ENCODE measurements around the gene ZNF556. TPM values are rescaled to one million over a fixed set of nuclear protein-coding genes. Genes with fewer than 3 reads are reported as not detected.
A peak's percentile ranks its signal among the peaks of the same experiment; 100 is the strongest.

Gene ZNF556
- total RNA-seq, 1 experiment from 2014 or later: not detected

DNA sequence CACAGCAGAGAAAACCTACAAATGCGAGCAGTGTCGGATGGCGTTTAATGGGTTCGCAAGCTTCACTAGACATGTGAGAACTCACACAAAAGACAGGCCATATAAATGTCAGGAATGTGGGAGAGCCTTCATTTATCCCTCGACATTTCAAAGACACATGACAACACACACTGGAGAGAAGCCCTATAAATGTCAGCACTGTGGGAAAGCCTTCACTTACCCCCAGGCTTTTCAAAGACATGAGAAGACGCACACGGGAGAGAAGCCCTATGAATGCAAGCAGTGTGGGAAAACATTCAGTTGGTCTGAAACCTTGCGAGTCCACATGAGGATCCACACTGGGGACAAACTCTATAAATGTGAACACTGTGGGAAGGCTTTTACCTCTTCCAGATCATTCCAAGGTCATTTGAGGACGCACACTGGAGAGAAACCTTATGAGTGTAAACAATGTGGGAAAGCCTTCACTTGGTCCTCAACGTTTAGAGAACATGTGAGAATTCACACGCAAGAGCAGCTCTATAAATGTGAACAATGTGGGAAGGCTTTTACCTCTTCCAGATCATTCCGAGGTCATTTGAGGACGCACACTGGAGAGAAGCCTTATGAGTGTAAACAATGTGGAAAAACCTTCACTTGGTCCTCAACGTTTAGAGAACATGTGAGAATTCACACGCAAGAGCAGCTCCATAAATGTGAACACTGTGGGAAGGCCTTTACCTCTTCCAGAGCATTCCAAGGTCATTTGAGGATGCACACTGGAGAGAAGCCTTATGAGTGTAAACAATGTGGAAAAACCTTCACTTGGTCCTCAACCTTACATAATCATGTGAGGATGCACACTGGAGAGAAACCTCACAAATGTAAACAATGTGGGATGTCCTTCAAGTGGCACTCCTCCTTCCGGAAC, 50.4 kb downstream of the ZNF556 start:
- TF ChIP-seq SIN3A (IDR thresholded peaks at IDR 0.05; ENCODE audit: low read depth) (no peak), ZNF274 (IDR thresholded peaks at IDR 0.05; ENCODE audit: low read depth, low read length) (peak; percentile 73)
- Histone ChIP-seq H3K9ac (ENCODE audit: low read length) (no peak overlapping the region), H4K20me1 (ENCODE audit: insufficient read depth) (no peaks in the 10 kb centered on the region), H3K9me3 (ENCODE audit: control insufficient read depth in 1 of 2, insufficient read depth in 1 of 2, low read depth in 1 of 2, low read length in 2 of 2) (peaks cover 23 to 37% of the 10 kb centered on the region in 2 experiments; a peak in 3 of 4 replicates), H3K27ac (ENCODE audit: low read depth, low read length) (no peak overlapping the region), H3K79me2 (ENCODE audit: insufficient read depth, low read length) (peaks cover 31% of the 10 kb centered on the region), H3K27me3 (ENCODE audit: insufficient read depth, low read length) (no peaks in the 10 kb centered on the region), H3K4me2 (ENCODE audit: low read length) (no peak overlapping the region), H3K36me3 (ENCODE audit: control insufficient read depth in 1 of 2, insufficient read depth in 2 of 2, low read length in 2 of 2) (peaks cover 19 to 52% of the 10 kb centered on the region in 2 experiments), H2AFZ (ENCODE audit: low read depth, low read length, poor library complexity, severe bottlenecking) (no peak overlapping the region), H3K4me1 (ENCODE audit: control insufficient read depth in 1 of 2, insufficient read depth in 2 of 2, low read length in 2 of 2) (no peaks in the 10 kb centered on the region), H3K4me3 (replicated peaks in 1 of 2; ENCODE audit: low read depth in 1 of 2, low read length in 2 of 2) (no peak overlapping the region), H3K9me2 (ENCODE audit: insufficient read depth) (no peaks in the 10 kb centered on the region)
- intact Hi-C loops (cut with micrococcal nuclease): no loop called here
- ChIA-PET POLR2A (interaction anchor here (0.6 kb wide), 1 partner anchor 34 kb away, joined by 3 read pairs; no protein-coding TSS in a partner anchor), CTCF (no interaction called here), RAD21 (ENCODE audit: low non-redundant PET in 1 of 2, low total read pairs in 2 of 2, uncharacterized antibody in 2 of 2, unreplicated experiment in 2 of 2) (no interaction called here)
- DNase-seq (ENCODE audit: low read depth, low spot score) (no peak), ATAC-seq (no peak)
- TSS peak; percentile 20 for BruUV-seq (replicated peaks)

GRCh38 chr19:2922987-2923386, 55.9 kb downstream of the ZNF556 start:
- DNase-seq (ENCODE audit: low read depth, low spot score): no peak
- Histone ChIP-seq H3K9me2 (ENCODE audit: insufficient read depth) (no peaks in the 10 kb centered on the region), H3K9me3 (ENCODE audit: control insufficient read depth in 1 of 2, insufficient read depth in 1 of 2, low read depth in 1 of 2, low read length in 2 of 2) (peaks cover 8 to 9% of the 10 kb centered on the region in 2 experiments; a peak in 3 of 4 replicates), H4K20me1 (ENCODE audit: insufficient read depth) (no peaks in the 10 kb centered on the region), H3K4me1 (ENCODE audit: control insufficient read depth in 1 of 2, insufficient read depth in 2 of 2, low read length in 2 of 2) (no peaks in the 10 kb centered on the region), H3K4me2 (ENCODE audit: low read length) (no peak overlapping the region), H3K27me3 (ENCODE audit: insufficient read depth, low read length) (no peaks in the 10 kb centered on the region), H3K36me3 (ENCODE audit: control insufficient read depth in 1 of 2, insufficient read depth in 2 of 2, low read length in 2 of 2) (peaks cover 4 to 13% of the 10 kb centered on the region in 2 experiments), H2AFZ (ENCODE audit: low read depth, low read length, poor library complexity, severe bottlenecking) (no peak overlapping the region), H3K79me2 (ENCODE audit: insufficient read depth, low read length) (no peaks in the 10 kb centered on the region), H3K9ac (ENCODE audit: low read length) (no peak overlapping the region), H3K4me3 (replicated peaks in 1 of 2; ENCODE audit: low read depth in 1 of 2, low read length in 2 of 2) (no peak overlapping the region), H3K27ac (ENCODE audit: low read depth, low read length) (no peak overlapping the region)
- ATAC-seq: no peak; the same call in 1 of the 2 replicates
- intact Hi-C loops (cut with micrococcal nuclease): no loop called here
- TF ChIP-seq SIN3A (IDR thresholded peaks at IDR 0.05; ENCODE audit: low read depth): no peak
- no peak for TF ChIP-seq POLR2AphosphoS5 (IDR thresholded peaks at IDR 0.05; ENCODE audit: low read depth, low read length)
- TF ChIP-seq, protein P1, sequence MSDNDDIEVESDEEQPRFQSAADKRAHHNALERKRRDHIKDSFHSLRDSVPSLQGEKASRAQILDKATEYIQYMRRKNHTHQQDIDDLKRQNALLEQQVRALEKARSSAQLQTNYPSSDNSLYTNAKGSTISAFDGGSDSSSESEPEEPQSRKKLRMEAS (IDR thresholded peaks at IDR 0.05): no peak
- no peak for TF ChIP-seq CBX3 (IDR thresholded peaks at IDR 0.05; ENCODE audit: low read depth)
- TF ChIP-seq EZH2 (IDR thresholded peaks at IDR 0.05): no peak
- TF ChIP-seq, protein P2, sequence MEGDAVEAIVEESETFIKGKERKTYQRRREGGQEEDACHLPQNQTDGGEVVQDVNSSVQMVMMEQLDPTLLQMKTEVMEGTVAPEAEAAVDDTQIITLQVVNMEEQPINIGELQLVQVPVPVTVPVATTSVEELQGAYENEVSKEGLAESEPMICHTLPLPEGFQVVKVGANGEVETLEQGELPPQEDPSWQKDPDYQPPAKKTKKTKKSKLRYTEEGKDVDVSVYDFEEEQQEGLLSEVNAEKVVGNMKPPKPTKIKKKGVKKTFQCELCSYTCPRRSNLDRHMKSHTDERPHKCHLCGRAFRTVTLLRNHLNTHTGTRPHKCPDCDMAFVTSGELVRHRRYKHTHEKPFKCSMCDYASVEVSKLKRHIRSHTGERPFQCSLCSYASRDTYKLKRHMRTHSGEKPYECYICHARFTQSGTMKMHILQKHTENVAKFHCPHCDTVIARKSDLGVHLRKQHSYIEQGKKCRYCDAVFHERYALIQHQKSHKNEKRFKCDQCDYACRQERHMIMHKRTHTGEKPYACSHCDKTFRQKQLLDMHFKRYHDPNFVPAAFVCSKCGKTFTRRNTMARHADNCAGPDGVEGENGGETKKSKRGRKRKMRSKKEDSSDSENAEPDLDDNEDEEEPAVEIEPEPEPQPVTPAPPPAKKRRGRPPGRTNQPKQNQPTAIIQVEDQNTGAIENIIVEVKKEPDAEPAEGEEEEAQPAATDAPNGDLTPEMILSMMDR (IDR thresholded peaks at IDR 0.05 in 2 of 3, conservative IDR thresholded peaks at IDR 0.05 in 1 of 3; ENCODE audit: borderline replicate concordance in 1 of 3, insufficient read depth in 1 of 3, low read depth in 2 of 3, low read length in 2 of 3): no peak
- TF ChIP-seq EZH2phosphoT487 (IDR thresholded peaks at IDR 0.05; ENCODE audit: borderline replicate concordance): no peak
- no peak for TF ChIP-seq ZNF274 (IDR thresholded peaks at IDR 0.05; ENCODE audit: low read depth, low read length)
- TF ChIP-seq, protein P3, sequence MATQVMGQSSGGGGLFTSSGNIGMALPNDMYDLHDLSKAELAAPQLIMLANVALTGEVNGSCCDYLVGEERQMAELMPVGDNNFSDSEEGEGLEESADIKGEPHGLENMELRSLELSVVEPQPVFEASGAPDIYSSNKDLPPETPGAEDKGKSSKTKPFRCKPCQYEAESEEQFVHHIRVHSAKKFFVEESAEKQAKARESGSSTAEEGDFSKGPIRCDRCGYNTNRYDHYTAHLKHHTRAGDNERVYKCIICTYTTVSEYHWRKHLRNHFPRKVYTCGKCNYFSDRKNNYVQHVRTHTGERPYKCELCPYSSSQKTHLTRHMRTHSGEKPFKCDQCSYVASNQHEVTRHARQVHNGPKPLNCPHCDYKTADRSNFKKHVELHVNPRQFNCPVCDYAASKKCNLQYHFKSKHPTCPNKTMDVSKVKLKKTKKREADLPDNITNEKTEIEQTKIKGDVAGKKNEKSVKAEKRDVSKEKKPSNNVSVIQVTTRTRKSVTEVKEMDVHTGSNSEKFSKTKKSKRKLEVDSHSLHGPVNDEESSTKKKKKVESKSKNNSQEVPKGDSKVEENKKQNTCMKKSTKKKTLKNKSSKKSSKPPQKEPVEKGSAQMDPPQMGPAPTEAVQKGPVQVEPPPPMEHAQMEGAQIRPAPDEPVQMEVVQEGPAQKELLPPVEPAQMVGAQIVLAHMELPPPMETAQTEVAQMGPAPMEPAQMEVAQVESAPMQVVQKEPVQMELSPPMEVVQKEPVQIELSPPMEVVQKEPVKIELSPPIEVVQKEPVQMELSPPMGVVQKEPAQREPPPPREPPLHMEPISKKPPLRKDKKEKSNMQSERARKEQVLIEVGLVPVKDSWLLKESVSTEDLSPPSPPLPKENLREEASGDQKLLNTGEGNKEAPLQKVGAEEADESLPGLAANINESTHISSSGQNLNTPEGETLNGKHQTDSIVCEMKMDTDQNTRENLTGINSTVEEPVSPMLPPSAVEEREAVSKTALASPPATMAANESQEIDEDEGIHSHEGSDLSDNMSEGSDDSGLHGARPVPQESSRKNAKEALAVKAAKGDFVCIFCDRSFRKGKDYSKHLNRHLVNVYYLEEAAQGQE (IDR thresholded peaks at IDR 0.05; ENCODE audit: low read depth): no peak
- POLR2A ChIA-PET: no interaction called here
- CTCF ChIA-PET: no interaction called here
- BruUV-seq (replicated peaks): no TSS peak
- RAD21 ChIA-PET (ENCODE audit: low non-redundant PET in 1 of 2, low total read pairs in 2 of 2, uncharacterized antibody in 2 of 2, unreplicated experiment in 2 of 2): no interaction called here

Measured in HCT116 (cell line).